ENCODE data around the gene KRTAP9-8. TPM values are rescaled to one million over a fixed set of nuclear protein-coding genes. Genes with fewer than 3 reads are reported as not detected.
"Not testable (repeated sequence)": the region's sequence is repeated elsewhere in the genome, so short reads cannot be mapped to it uniquely, and the experiment has no call there.

KRTAP9-8 gene
- not detected in 2 replicates for total RNA-seq (2014; rRNA removed)
- polyA plus RNA-seq (2012) = not detected

GRCh38 chr17:41237949-41238437, at the start of gene KRTAP9-8:
TSS of gene KRTAP9-8 (plus strand) at chr17:41237999. CDS start at chr17:41238052, 53 bp downstream.
- peak; percentile 18 for DNase-seq (ENCODE audit: low read depth)

GRCh38 chr17:41189837-41190318, 47.9 kb upstream of the KRTAP9-8 start, which contains the start of gene KRTAP9-1:
TSS of gene KRTAP9-1 (plus strand) at chr17:41189887. CDS start at chr17:41189887, 0 bp downstream.
- DNase-seq (ENCODE audit: low read depth) = not testable (repeated sequence)

GRCh38 chr17:41190328-41190727, 47.5 kb upstream of the KRTAP9-8 start:
- peak; percentile 14 for DNase-seq (ENCODE audit: low read depth)

GRCh38 chr17:41196068-41196467, 41.7 kb upstream of the KRTAP9-8 start:
- DNase-seq (ENCODE audit: low read depth) = no peak

GRCh38 chr17:41199421-41200078, 38.2 kb upstream of the KRTAP9-8 start:
- no peak for DNase-seq (ENCODE audit: low read depth)

- DNase-seq (ENCODE audit: low read depth) = peak; percentile 54
These were observed 25.8 kb upstream of the KRTAP9-8 start for GRCh38 chr17:41211845-41212466.

GRCh38 chr17:41212524-41213169, 25.2 kb upstream of the KRTAP9-8 start:
- DNase-seq (ENCODE audit: low read depth) = peak; percentile 36

- no peak for DNase-seq (ENCODE audit: low read depth)
These were observed 22.1 kb upstream of the KRTAP9-8 start for GRCh38 chr17:41215681-41216080.

- no peak for DNase-seq (ENCODE audit: low read depth)
These were observed 14.0 kb upstream of the KRTAP9-8 start for GRCh38 chr17:41223821-41224220.

- no peak for DNase-seq (ENCODE audit: low read depth)
These were observed 11.7 kb upstream of the KRTAP9-8 start for GRCh38 chr17:41226051-41226450.

- not testable (repeated sequence) for DNase-seq (ENCODE audit: low read depth)
These were observed 11.2 kb upstream of the KRTAP9-8 start, which contains the start of gene KRTAP9-2 for GRCh38 chr17:41226598-41227095. TSS of gene KRTAP9-2 (plus strand) at chr17:41226648. CDS start at chr17:41226655, 7 bp downstream.

GRCh38 chr17:41230094-41230493, 7.7 kb upstream of the KRTAP9-8 start:
- DNase-seq (ENCODE audit: low read depth) = no peak

- DNase-seq (ENCODE audit: low read depth) = no peak
These were observed 6.1 kb upstream of the KRTAP9-8 start for GRCh38 chr17:41231731-41232130.

- DNase-seq (ENCODE audit: low read depth) = not testable (repeated sequence)
These were observed 5.2 kb upstream of the KRTAP9-8 start, which contains the start of gene KRTAP9-3 for GRCh38 chr17:41232399-41233105. TSS of gene KRTAP9-3 (plus strand) at chr17:41232449. CDS start at chr17:41232502, 53 bp downstream.

GRCh38 chr17:41237116-41237515, 683 bp upstream of the KRTAP9-8 start:
- DNase-seq (ENCODE audit: low read depth) = not testable (repeated sequence)

- not testable (repeated sequence) for DNase-seq (ENCODE audit: low read depth)
These were observed 9.4 kb downstream of the KRTAP9-8 start for GRCh38 chr17:41246995-41247787.

- DNase-seq (ENCODE audit: low read depth) = not testable (repeated sequence)
These were observed 11.9 kb downstream of the KRTAP9-8 start, which contains the start of gene KRTAP9-4 for GRCh38 chr17:41249637-41250240. TSS of gene KRTAP9-4 (plus strand) at chr17:41249687. CDS start at chr17:41249721, 34 bp downstream.

GRCh38 chr17:41251261-41251660, 13.5 kb downstream of the KRTAP9-8 start:
- no peak for DNase-seq (ENCODE audit: low read depth)

- no peak for DNase-seq (ENCODE audit: low read depth)
These were observed 17.1 kb downstream of the KRTAP9-8 start for GRCh38 chr17:41254861-41255260.
